DMS79 (cell line): Measurements from ENCODE around the gene COMMD10.
"Not testable (repeated sequence)": the region's sequence is repeated elsewhere in the genome, so short reads cannot be mapped to it uniquely, and the experiment has no call there.

Experiments
- DNase-seq: peaks from one replicate; lab custom pipeline; 2025; lab: John Stamatoyannopoulos, UW

The COMMD10 gene

GRCh38 chr5:116084871-116085715, at the start of gene COMMD10:
Gene COMMD10, plus strand, starts transcription at chr5:116085025.
- peak; percentile 36 for DNase-seq

- no peak for DNase-seq
Observed at GRCh38 chr5:116035123-116035522, 49.7 kb upstream of the COMMD10 start.

GRCh38 chr5:116037236-116037822, 47.5 kb upstream of the COMMD10 start:
- DNase-seq = no peak

GRCh38 chr5:116038817-116039216, 46.0 kb upstream of the COMMD10 start:
- DNase-seq = no peak

- no peak for DNase-seq
Observed at GRCh38 chr5:116042375-116042774, 42.5 kb upstream of the COMMD10 start.

GRCh38 chr5:116044073-116044472, 40.8 kb upstream of the COMMD10 start:
- DNase-seq = no peak

- DNase-seq = no peak
Observed at GRCh38 chr5:116045821-116046220, 39.0 kb upstream of the COMMD10 start.

- DNase-seq = no peak
Observed at GRCh38 chr5:116046261-116046660, 38.6 kb upstream of the COMMD10 start.

GRCh38 chr5:116046823-116047222, 38.0 kb upstream of the COMMD10 start:
- DNase-seq = no peak

- no peak for DNase-seq
Observed at GRCh38 chr5:116058346-116058936, 26.4 kb upstream of the COMMD10 start.

- no peak for DNase-seq
Observed at GRCh38 chr5:116062352-116062751, 22.5 kb upstream of the COMMD10 start.

- no peak for DNase-seq
Observed at GRCh38 chr5:116063950-116064349, 20.9 kb upstream of the COMMD10 start.

GRCh38 chr5:116068028-116068632, 16.7 kb upstream of the COMMD10 start:
- no peak for DNase-seq

- DNase-seq = no peak
Observed at GRCh38 chr5:116071211-116071610, 13.6 kb upstream of the COMMD10 start.

- no peak for DNase-seq
Observed at GRCh38 chr5:116075191-116075831, 9.5 kb upstream of the COMMD10 start.

- no peak for DNase-seq
Observed at GRCh38 chr5:116076496-116076895, 8.3 kb upstream of the COMMD10 start.

- DNase-seq = no peak
Observed at GRCh38 chr5:116078199-116078598, 6.6 kb upstream of the COMMD10 start.

GRCh38 chr5:116084287-116084691, 536 bp upstream of the COMMD10 start:
- no peak for DNase-seq

- DNase-seq = not testable (repeated sequence)
Observed at GRCh38 chr5:116086309-116086708, 1.5 kb downstream of the COMMD10 start.

GRCh38 chr5:116088062-116088461, 3.2 kb downstream of the COMMD10 start:
- DNase-seq = no peak

- DNase-seq = no peak
Observed at GRCh38 chr5:116090302-116090701, 5.5 kb downstream of the COMMD10 start.

- no peak for DNase-seq
Observed at GRCh38 chr5:116091416-116091815, 6.6 kb downstream of the COMMD10 start.
